Astrocyte of the spinal cord (primary cell): ENCODE measurements around the gene UBTF.
A peak's percentile ranks its signal among the peaks of the same experiment; 100 is the strongest.

Experiments
- DNase-seq: peaks from one replicate; pipeline ENCODE4 v3.0.0; 2011; ENCODE audit warnings: low read depth, low spot score
- H3K4me3 ChIP-seq: 2 replicates; pipeline ENCODE4 v1.5.1; 2011; ENCODE audit warnings: low read depth, mild to moderate bottlenecking, low read length, moderate library complexity
- in situ Hi-C: cut with HindIII; loops from 2 replicates; pipeline ENCODE4 v1.10.0; 2017; ENCODE audit warnings: low sequenced_read_pairs
- TF ChIP-seq, protein P1 (sequence below): IDR thresholded peaks from 2 replicates; pipeline ENCODE4 v1.5.1; 2012; ENCODE audit warnings: low read depth, mild to moderate bottlenecking, low read length, inconsistent platforms

UBTF gene

DNA sequence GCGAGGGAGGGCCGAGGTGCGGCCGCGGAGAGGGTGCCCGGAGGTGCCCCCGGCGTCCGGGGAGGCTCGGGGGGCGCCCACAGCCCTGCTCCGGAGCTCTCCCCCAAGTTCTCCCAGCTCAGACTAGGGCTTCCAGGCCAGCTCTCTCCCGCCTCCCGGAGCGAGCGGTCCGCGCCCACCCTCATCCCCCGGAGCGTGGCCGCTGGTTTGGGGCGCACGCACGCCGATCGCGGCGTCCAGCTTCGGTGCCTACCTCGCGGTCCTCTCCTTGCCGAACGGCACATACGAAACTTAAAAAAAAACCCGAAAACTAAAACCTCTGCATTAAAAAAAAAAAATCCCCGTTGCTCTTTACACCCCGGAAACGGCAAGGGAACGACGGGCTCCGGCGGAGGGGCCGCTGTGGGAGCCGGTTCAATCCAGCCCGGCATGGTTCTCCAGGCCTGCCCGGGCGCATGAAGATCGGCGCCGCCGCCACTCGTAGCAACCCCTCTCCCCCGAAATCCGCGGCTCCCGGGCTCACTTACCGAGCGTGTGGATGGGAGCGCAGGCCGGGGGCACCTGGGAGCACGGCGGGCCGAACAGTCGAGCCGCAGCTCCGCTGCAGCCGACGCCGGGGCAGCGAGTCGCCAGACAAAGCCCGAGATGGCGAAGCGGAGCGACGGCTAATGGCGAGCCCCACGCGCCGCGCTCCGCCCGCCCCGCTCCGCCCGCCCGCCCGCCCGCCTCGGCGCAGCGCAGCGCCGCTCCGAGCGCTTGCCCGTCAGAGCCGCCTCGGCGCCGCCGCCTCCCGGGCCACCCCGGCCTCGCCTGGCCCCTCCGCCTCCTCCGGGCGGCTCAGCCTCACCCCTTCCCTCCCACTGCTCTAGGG is 973 bp upstream of the UBTF start:
- TF ChIP-seq, protein P1, sequence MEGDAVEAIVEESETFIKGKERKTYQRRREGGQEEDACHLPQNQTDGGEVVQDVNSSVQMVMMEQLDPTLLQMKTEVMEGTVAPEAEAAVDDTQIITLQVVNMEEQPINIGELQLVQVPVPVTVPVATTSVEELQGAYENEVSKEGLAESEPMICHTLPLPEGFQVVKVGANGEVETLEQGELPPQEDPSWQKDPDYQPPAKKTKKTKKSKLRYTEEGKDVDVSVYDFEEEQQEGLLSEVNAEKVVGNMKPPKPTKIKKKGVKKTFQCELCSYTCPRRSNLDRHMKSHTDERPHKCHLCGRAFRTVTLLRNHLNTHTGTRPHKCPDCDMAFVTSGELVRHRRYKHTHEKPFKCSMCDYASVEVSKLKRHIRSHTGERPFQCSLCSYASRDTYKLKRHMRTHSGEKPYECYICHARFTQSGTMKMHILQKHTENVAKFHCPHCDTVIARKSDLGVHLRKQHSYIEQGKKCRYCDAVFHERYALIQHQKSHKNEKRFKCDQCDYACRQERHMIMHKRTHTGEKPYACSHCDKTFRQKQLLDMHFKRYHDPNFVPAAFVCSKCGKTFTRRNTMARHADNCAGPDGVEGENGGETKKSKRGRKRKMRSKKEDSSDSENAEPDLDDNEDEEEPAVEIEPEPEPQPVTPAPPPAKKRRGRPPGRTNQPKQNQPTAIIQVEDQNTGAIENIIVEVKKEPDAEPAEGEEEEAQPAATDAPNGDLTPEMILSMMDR, result no peak
- peak overlapping the region; percentile 81 for H3K4me3 ChIP-seq
- DNase-seq, result peak; percentile 44
- in situ Hi-C loops, result no loop called here

DNA sequence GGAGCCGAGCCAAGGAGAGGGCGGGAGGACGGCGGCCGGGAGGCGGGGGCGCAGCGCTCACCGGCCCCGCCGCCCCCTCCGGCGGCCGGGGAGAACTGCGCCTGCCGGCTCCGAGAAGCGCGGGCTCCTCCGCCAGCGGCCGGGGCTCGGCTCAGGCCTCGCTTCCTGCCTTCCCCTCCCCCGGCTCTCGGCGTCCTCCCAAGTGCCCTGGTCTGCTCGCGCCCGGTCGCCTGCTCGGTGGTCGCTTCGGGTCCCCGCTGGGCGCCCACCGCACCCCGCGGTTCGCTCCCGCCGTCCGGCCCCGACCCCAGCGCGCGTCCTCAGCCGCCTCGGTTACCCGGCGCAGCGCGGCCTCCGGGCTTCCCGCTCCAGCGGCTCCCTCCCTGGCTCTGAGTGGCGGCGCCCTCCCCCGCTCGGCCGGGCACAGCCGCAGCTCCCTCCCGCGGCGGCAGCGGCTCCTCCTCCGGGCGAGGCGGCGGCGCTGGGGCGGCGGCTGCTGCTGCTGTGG is 313 bp downstream of the UBTF start:
- peak; percentile 59 for DNase-seq
- TF ChIP-seq, protein P1, result peak; percentile 34
- H3K4me3 ChIP-seq, result peak overlapping the region; percentile 81
- in situ Hi-C loops, result no loop called here

DNA sequence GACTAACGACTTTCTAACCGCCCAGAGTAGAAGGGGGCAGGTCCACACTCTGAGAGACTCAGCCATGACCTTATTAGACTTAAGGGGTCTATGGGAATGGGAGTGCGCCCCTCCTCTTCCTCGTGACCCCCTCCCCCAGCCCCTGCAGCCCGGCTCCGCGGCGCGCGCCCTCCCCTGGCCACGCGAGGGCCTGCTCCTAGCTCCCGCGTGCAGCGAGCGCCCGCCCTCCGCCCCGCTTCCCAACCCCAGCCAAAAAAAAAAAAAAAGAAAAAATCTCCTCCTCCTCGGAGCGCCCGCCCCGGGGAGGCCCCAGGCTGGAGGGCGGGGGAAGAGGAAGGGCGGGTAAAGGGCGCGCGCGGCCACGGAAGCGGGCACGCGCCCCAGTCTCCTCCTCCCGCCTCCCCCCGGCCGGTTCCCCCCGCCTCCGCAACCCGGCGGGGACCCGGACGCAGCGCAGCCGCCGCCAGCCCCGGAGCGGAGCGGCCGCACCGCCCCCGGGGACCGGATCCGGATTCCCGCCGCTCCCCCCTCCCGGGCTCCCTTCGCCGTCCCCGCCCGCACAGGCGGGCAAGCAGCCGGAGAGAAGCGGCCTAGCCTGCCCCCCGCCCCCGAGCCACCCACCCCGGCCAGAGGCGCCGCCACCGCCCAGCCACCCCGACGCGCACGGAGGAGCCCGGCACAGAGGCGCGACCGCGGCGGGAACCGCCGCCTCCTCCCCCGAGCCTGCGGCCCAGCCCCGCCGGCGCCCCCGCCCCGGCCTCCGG is 949 bp downstream of the UBTF start:
- TF ChIP-seq, protein P1, result peak; percentile 50
- in situ Hi-C loops, result no loop called here
- DNase-seq, result peak; percentile 92
- peak overlapping the region; percentile 81 for H3K4me3 ChIP-seq

DNA sequence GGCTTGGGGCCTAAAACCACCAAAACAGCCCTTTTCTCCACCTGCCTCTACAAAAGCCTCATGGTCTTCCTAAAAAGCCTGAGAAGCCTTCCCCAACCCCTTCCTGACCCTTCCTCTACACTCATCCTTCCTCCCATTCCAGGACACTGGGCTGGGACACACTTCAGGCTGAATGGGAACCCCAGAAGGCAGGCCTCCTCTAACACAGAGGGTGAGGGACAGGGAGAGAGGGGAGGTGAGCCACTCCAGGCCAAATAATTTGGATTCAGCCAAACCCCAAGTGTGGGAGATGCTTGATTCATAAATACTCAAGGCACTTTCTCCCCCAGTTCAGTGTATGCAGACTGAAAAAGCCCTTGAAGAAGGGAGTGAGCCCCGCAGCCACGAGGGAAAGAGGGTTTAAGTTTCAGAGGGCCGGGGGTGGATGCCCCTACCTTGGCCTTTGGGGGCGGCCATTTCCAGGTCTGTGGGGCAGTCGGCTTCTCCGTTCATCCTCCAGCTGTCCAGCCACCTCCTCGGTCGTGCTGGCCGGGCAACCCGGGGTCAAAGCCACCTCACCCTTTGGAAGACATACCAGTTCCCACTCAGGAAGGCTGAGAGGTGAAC is 1.6 kb downstream of the UBTF start:
- DNase-seq, result no peak
- TF ChIP-seq, protein P1, result no peak
- peak overlapping the region; percentile 81 for H3K4me3 ChIP-seq
- in situ Hi-C loops, result no loop called here

DNA sequence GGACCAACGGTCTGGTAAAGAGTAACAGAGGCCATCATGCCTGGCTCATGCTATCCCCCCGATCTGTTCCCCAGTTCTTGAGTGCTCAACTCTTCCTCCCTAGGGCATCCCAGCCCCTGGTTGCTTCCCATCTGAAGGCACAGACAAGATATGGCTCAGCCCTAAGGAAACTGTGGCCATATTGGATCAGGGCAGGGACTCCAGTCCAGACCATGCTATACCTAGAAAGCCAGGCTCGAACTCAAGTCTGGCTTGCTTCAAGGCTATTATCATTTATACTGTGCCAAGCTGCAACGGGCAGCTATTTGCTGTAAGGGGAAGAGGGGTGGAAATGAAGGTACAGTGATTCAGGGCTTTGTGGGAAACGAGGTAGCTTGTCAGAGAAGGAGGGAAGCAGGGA is 2.8 kb downstream of the UBTF start:
- in situ Hi-C loops, result no loop called here
- TF ChIP-seq, protein P1, result no peak
- DNase-seq, result no peak
- no peak overlapping the region for H3K4me3 ChIP-seq

DNA sequence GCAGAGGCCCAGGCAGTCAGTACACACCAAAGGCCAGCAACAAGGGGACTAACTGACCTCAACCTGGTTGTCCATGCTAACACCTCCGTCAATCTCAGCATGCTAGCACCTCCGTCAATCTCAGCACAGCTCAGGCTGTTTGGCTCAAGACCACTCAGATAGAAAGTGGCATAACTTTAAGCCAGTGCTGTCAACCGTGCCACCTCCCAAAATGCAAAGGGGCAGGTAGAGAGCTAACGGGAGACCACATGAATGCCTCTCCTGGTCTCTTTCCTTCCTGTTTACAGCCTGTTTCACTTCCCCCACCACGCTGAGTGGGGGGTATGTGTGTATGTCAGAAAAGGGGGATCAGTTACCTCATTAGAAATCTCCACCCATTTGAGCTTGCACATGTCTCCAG is 3.3 kb downstream of the UBTF start:
- no peak overlapping the region for H3K4me3 ChIP-seq
- in situ Hi-C loops, result no loop called here
- TF ChIP-seq, protein P1, result no peak
- no peak for DNase-seq
